GM21529 (cell line): ENCODE results near the gene CAPN5.

Experiments used
- ATAC-seq: cut with Tn5 transposase; IDR thresholded peaks from one replicate; pipeline ENCODE4 v1.9.1; 2021; ENCODE audit not compliant: unreplicated experiment

Gene CAPN5

GRCh38 chr11:77129069-77129841, 62.5 kb downstream of the CAPN5 start:
- no peak for ATAC-seq

GRCh38 chr11:77129842-77130756, 63.3 kb downstream of the CAPN5 start:
- no peak for ATAC-seq

GRCh38 chr11:77130763-77131513, 64.2 kb downstream of the CAPN5 start:
- no peak for ATAC-seq

- no peak for ATAC-seq
These were observed 64.8 kb downstream of the CAPN5 start for GRCh38 chr11:77131560-77131959.

GRCh38 chr11:77135069-77135468, 68.3 kb downstream of the CAPN5 start:
- no peak for ATAC-seq

- no peak for ATAC-seq
These were observed 69.3 kb downstream of the CAPN5 start for GRCh38 chr11:77136074-77136473.

GRCh38 chr11:77136784-77137420, 70.1 kb downstream of the CAPN5 start:
- ATAC-seq: no peak

GRCh38 chr11:77137421-77137820, 70.7 kb downstream of the CAPN5 start:
- ATAC-seq: no peak

- ATAC-seq: no peak
These were observed 71.4 kb downstream of the CAPN5 start for GRCh38 chr11:77138106-77138649.

GRCh38 chr11:77139201-77139600, 72.4 kb downstream of the CAPN5 start:
- ATAC-seq: no peak

GRCh38 chr11:77140231-77140851, 73.6 kb downstream of the CAPN5 start:
- ATAC-seq: no peak

- ATAC-seq: no peak
These were observed 74.3 kb downstream of the CAPN5 start for GRCh38 chr11:77141034-77141433.

- ATAC-seq: no peak
These were observed 74.7 kb downstream of the CAPN5 start for GRCh38 chr11:77141475-77141874.

- no peak for ATAC-seq
These were observed 75.6 kb downstream of the CAPN5 start for GRCh38 chr11:77142091-77142975.

GRCh38 chr11:77143405-77144020, 76.7 kb downstream of the CAPN5 start:
- no peak for ATAC-seq

- ATAC-seq: no peak
These were observed 77.6 kb downstream of the CAPN5 start for GRCh38 chr11:77144196-77144856.

GRCh38 chr11:77144857-77145428, 78.2 kb downstream of the CAPN5 start:
- no peak for ATAC-seq
